Neural cell (in vitro differentiated cells): Measurements from ENCODE around the gene ZMIZ2. TPM values are rescaled to one million over a fixed set of nuclear protein-coding genes. Genes with fewer than 3 reads are reported as not detected.

ENCODE experiments used
- H2AFZ ChIP-seq: fragments of 200-600, 300-800 bp; sonication (generic), shearing (Covaris generic); 2 replicates; pipeline ENCODE4 v1.6.0; 2014; ENCODE audit warnings: low read depth, mild to moderate bottlenecking, antibody characterized with exemption, low read length, moderate library complexity
- H3F3A ChIP-seq: fragments of 200-600 bp; shearing (Covaris generic); 2 replicates; pipeline ENCODE4 v1.6.1; 2016; ENCODE audit warnings: mild to moderate bottlenecking, moderate library complexity, mixed read lengths, antibody characterized with exemption, low read length; ENCODE audit not compliant: insufficient read depth, poor library complexity, severe bottlenecking
- H3K27ac ChIP-seq: fragments of 200-600, 300-800 bp; sonication (generic), shearing (Covaris generic); 2 replicates; pipeline ENCODE4 v1.5.1; 2014; ENCODE audit warnings: mild to moderate bottlenecking, low read length, moderate library complexity
- H3K27me3 ChIP-seq: fragments of 300-800, 200-600 bp; sonication (generic), shearing (Covaris generic); 2 replicates; pipeline ENCODE4 v1.6.0; 2014; ENCODE audit warnings: mild to moderate bottlenecking, low read depth, low read length, moderate library complexity; ENCODE audit not compliant: insufficient read depth
- H3K36me3 ChIP-seq: fragments of 300-800, 200-600 bp; sonication (generic), shearing (Covaris generic); 2 replicates; pipeline ENCODE4 v1.5.1; 2014; ENCODE audit warnings: mild to moderate bottlenecking, antibody characterized with exemption, low read length, moderate library complexity; ENCODE audit not compliant: insufficient read depth
- H3K4me2 ChIP-seq: fragments of 300-800, 200-600 bp; sonication (generic), shearing (Covaris generic); 2 replicates; pipeline ENCODE4 v1.6.0; 2014; ENCODE audit warnings: mild to moderate bottlenecking, low read length
- H3K4me3 ChIP-seq: fragments of 300-800, 200-600 bp; sonication (generic), shearing (Covaris generic); 2 replicates; pipeline ENCODE4 v1.5.1; 2014; ENCODE audit warnings: mild to moderate bottlenecking, low read length, moderate library complexity
- H3K79me2 ChIP-seq: fragments of 200-600 bp; shearing (Covaris generic); replicated peaks from 2 replicates; pipeline ENCODE4 v1.6.0; 2014; ENCODE audit warnings: mild to moderate bottlenecking, low read length, moderate library complexity; ENCODE audit not compliant: insufficient read depth
- H3K9ac ChIP-seq: fragments of 300-800, 200-600 bp; sonication (generic), shearing (Covaris generic); 2 replicates; pipeline ENCODE4 v1.6.1; 2016; ENCODE audit warnings: mild to moderate bottlenecking, low read length, mixed read lengths
- H3K9me2 ChIP-seq: fragments of 200-600 bp; shearing (Covaris generic); 2 replicates; pipeline ENCODE4 v1.6.1; 2016; ENCODE audit warnings: mild to moderate bottlenecking, low read length, mixed read lengths; ENCODE audit not compliant: insufficient read depth
- H3K9me3 ChIP-seq: fragments of 200-600, 300-800 bp; sonication (generic), shearing (Covaris generic); 2 replicates; pipeline ENCODE4 v1.6.1; 2016; ENCODE audit warnings: mild to moderate bottlenecking, mixed run types, low read length, moderate library complexity, mixed read lengths
- H4K20me1 ChIP-seq: fragments of 200-600 bp; shearing (Covaris generic); 2 replicates; pipeline ENCODE4 v1.6.1; 2016; ENCODE audit warnings: mild to moderate bottlenecking, mixed run types; ENCODE audit not compliant: insufficient read depth
- CTCF ChIP-seq: fragments of 450-650 bp; IDR thresholded peaks from 2 replicates; pipeline ENCODE4 v1.5.1; 2014; ENCODE audit warnings: antibody characterized with exemption, mild to moderate bottlenecking, moderate library complexity; ENCODE audit not compliant: poor library complexity, severe bottlenecking
- EZH2 ChIP-seq: fragments of 200-600, 300-800 bp; shearing (Covaris generic), sonication (generic); IDR thresholded peaks from 2 replicates; pipeline ENCODE4 v1.6.1; 2014; ENCODE audit warnings: antibody characterized with exemption, low read length, borderline replicate concordance, mild to moderate bottlenecking; ENCODE audit not compliant: insufficient read depth, poor library complexity, severe bottlenecking
- MXI1 ChIP-seq: fragments of 450-650 bp; conservative IDR thresholded peaks from 2 replicates; pipeline ENCODE4 v1.6.1; 2014; ENCODE audit warnings: antibody characterized with exemption, mild to moderate bottlenecking; ENCODE audit not compliant: poor library complexity, severe bottlenecking
- POLR2AphosphoS5 ChIP-seq: IDR thresholded peaks from 2 replicates; pipeline ENCODE4 v1.6.1; 2012
- REST ChIP-seq: IDR thresholded peaks from 2 replicates; pipeline ENCODE4 v1.6.1; 2012; ENCODE audit warnings: borderline replicate concordance
- SMC3 ChIP-seq: fragments of 450-650 bp; conservative IDR thresholded peaks from 2 replicates; pipeline ENCODE4 v1.6.1; 2014; ENCODE audit warnings: antibody characterized with exemption, mild to moderate bottlenecking, moderate library complexity; ENCODE audit not compliant: poor library complexity
- TAF1 ChIP-seq: IDR thresholded peaks from 2 replicates; pipeline ENCODE4 v1.6.1; 2012; ENCODE audit warnings: low read depth
- polyA plus RNA-seq: library from polyadenylated mRNA; depleted of rRNA; stranded (reverse); fragments of >200 nt; gene quantifications from 2 replicates; pipeline ENCODE4 v1.2.3, GENCODE V29; 2014

Gene ZMIZ2
- polyA plus RNA-seq, 1 donor from 2014 or later = 18.3 TPM

- Histone ChIP-seq H3K27ac (no peak overlapping the region), H2AFZ (no peak overlapping the region), H3K9me3 (no peaks in the 10 kb centered on the region), H3K9me2 (no peaks in the 10 kb centered on the region), H3F3A (no peaks in the 10 kb centered on the region), H3K79me2 (no peaks in the 10 kb centered on the region), H3K4me2 (no peak overlapping the region), H3K9ac (no peak overlapping the region), H4K20me1 (no peaks in the 10 kb centered on the region), H3K27me3 (no peaks in the 10 kb centered on the region), H3K36me3 (no peaks in the 10 kb centered on the region), H3K4me3 (no peak overlapping the region)
- TF ChIP-seq EZH2 = no peak
- no peak for TF ChIP-seq TAF1
- no peak for TF ChIP-seq MXI1
- TF ChIP-seq REST = no peak
- TF ChIP-seq POLR2AphosphoS5 = no peak
- TF ChIP-seq SMC3 = no peak
- no peak for TF ChIP-seq CTCF
Observed at GRCh38 chr7:44819292-44819691, 70.6 kb downstream of the ZMIZ2 start.

Other genes with a start within 250 kb of the ZMIZ2 start
- gene NPC1L1, start 207.5 kb upstream of the ZMIZ2 start, polyA plus RNA-seq = 0.20 TPM in 1 of 2 replicates, not detected in the other
- 80.6 and 86.6 TPM in 2 replicates for gene DDX56, start 174.9 kb upstream of the ZMIZ2 start, polyA plus RNA-seq
- gene TMED4, start 166.6 kb upstream of the ZMIZ2 start, polyA plus RNA-seq = 158 and 202 TPM in 2 replicates
- 16.9 and 23.6 TPM in 2 replicates for gene OGDH, start 142.2 kb upstream of the ZMIZ2 start, polyA plus RNA-seq
- gene PPIA, start 47.8 kb downstream of the ZMIZ2 start, polyA plus RNA-seq = 2,762 and 2,769 TPM in 2 replicates
- 152 and 182 TPM in 2 replicates for gene H2AZ2, start 99.2 kb downstream of the ZMIZ2 start, polyA plus RNA-seq
- 12.9 and 14.7 TPM in 2 replicates for gene PURB, start 136.7 kb downstream of the ZMIZ2 start, polyA plus RNA-seq
- 0.38 TPM in 1 of 2 replicates, not detected in the other for gene MYO1G, start 230.2 kb downstream of the ZMIZ2 start, polyA plus RNA-seq